Measurements from ENCODE around the gene PTGS1. TPM values are rescaled to one million over a fixed set of nuclear protein-coding genes. Genes with fewer than 3 reads are reported as not detected.

PTGS1 gene
- total and polyA plus RNA-seq, 2 of the 13 experiments (the other 11 are each of a cell fraction or from before 2014, with no cell fraction given), result 0.07 to 0.08 TPM

- no peaks in the 10 kb centered on the region for H3K36me3 ChIP-seq (replicated peaks in 1 of 2; ENCODE audit: control insufficient read depth in 1 of 2, insufficient read depth in 2 of 2, low read length in 2 of 2)
- ChIA-PET POLR2A (no interaction called here), CTCF (ENCODE audit: low intra/inter-chr PET ratio, low total read pairs) (no interaction called here)
- WGBS (ENCODE audit: low lambda C conversion rate), result 53% methylated on average over 5 of the region's 5 CpGs
- no peaks in the 10 kb centered on the region for H4K20me1 ChIP-seq (ENCODE audit: insufficient read depth, low read length)
- H3K9me3 ChIP-seq (ENCODE audit: low read length), result no peaks in the 10 kb centered on the region
- H3K4me2 ChIP-seq (ENCODE audit: low read depth, low read length), result no peak overlapping the region
- in situ Hi-C loops (cut with HindIII; ENCODE audit: extremely low pct_ligation_motif_present, low pct_unique_long_range_greater_than_20kb) (loop anchor here (25.0 kb wide), 1 partner anchor 442 kb away; the partner anchor contains the start of gene OR1K1), intact Hi-C loops (cut with micrococcal nuclease; ENCODE audit: unreplicated experiment) (no loop called here)
- FAIRE-seq (no peak), DNase-seq (ENCODE audit: low spot score) (no peak), ATAC-seq (no peak)
- no peak overlapping the region for H3K27ac ChIP-seq (ENCODE audit: extremely low read length, insufficient read depth, low read length)
- no TSS peak for BruUV-seq (replicated peaks)
- no peaks in the 10 kb centered on the region for H3K79me2 ChIP-seq (ENCODE audit: insufficient read depth, low read length)
- H3K27me3 ChIP-seq (ENCODE audit: control insufficient read depth in 1 of 2, insufficient read depth in 2 of 2, low read length in 2 of 2), result peaks cover 0 to 16% of the 10 kb centered on the region in 2 experiments
- no peak overlapping the region for H2AFZ ChIP-seq (ENCODE audit: low read length)
- H3K9ac ChIP-seq (ENCODE audit: insufficient read depth, low read depth, low read length), result no peak overlapping the region
- peaks cover 11% of the 10 kb centered on the region for H3K4me1 ChIP-seq (ENCODE audit: insufficient read depth, low read length)
- no peak overlapping the region for H3K4me3 ChIP-seq (replicated peaks in 1 of 3; ENCODE audit: insufficient read depth in 1 of 3, low read depth in 2 of 3, low read length in 3 of 3)
- TF ChIP-seq FOXA1 (IDR thresholded peaks at IDR 0.05) (no peak), FOXA1 (CRISPR knock-in tag; IDR thresholded peaks at IDR 0.05) (no peak), HNRNPLL (IDR thresholded peaks at IDR 0.05; ENCODE audit: low read depth, low read length, poor library complexity, severe bottlenecking) (no peak), CHD2 (IDR thresholded peaks at IDR 0.05; ENCODE audit: low read depth, low read length) (no peak), ZNF615 (CRISPR knock-in tag; IDR thresholded peaks at IDR 0.05; ENCODE audit: borderline replicate concordance) (no peak)
These were observed 521 bp upstream of the PTGS1 start for GRCh38 chr9:122370303-122370702.

GRCh38 chr9:122371846-122372245, 1.0 kb downstream of the PTGS1 start:
- H3K4me1 ChIP-seq (ENCODE audit: insufficient read depth, low read length), result peaks cover 22% of the 10 kb centered on the region
- no peaks in the 10 kb centered on the region for H4K20me1 ChIP-seq (ENCODE audit: insufficient read depth, low read length)
- no peak overlapping the region for H3K9ac ChIP-seq (ENCODE audit: insufficient read depth, low read depth, low read length)
- no peak overlapping the region for H3K27ac ChIP-seq (ENCODE audit: extremely low read length, insufficient read depth, low read length)
- TF ChIP-seq HINFP (CRISPR knock-in tag; IDR thresholded peaks at IDR 0.05; ENCODE audit: low read depth) (no peak), RFX1 (IDR thresholded peaks at IDR 0.05) (no peak), PHF20 (CRISPR knock-in tag; IDR thresholded peaks at IDR 0.05) (no peak), NKX3-1 (CRISPR knock-in tag; IDR thresholded peaks at IDR 0.05) (no peak), AGO2 (optimal IDR thresholded peaks at IDR 0.05; ENCODE audit: low read depth, low read length) (no peak), ZBTB8A (CRISPR knock-in tag; IDR thresholded peaks at IDR 0.05; ENCODE audit: borderline replicate concordance, low read depth) (no peak)
- CTCF ChIA-PET (ENCODE audit: low intra/inter-chr PET ratio, low total read pairs), result no interaction called here
- no peaks in the 10 kb centered on the region for H3K36me3 ChIP-seq (replicated peaks in 1 of 2; ENCODE audit: control insufficient read depth in 1 of 2, insufficient read depth in 2 of 2, low read length in 2 of 2)
- H3K4me2 ChIP-seq (ENCODE audit: low read depth, low read length), result no peak overlapping the region
- BruUV-seq (replicated peaks), result no TSS peak
- in situ Hi-C loops (cut with HindIII; ENCODE audit: extremely low pct_ligation_motif_present, low pct_unique_long_range_greater_than_20kb), result loop anchor here (25.0 kb wide), 1 partner anchor 440 kb away; the partner anchor contains the start of gene OR1K1
- no peak overlapping the region for H2AFZ ChIP-seq (ENCODE audit: low read length)
- POLR2A ChIA-PET, result no interaction called here
- DNase-seq (ENCODE audit: low spot score), result no peak
- WGBS (ENCODE audit: low lambda C conversion rate), result 52% methylated on average over 7 of the region's 8 CpGs
- H3K79me2 ChIP-seq (ENCODE audit: insufficient read depth, low read length), result no peaks in the 10 kb centered on the region
- no peak for FAIRE-seq
- no peak overlapping the region for H3K4me3 ChIP-seq (replicated peaks in 1 of 3; ENCODE audit: insufficient read depth in 1 of 3, low read depth in 2 of 3, low read length in 3 of 3)
- intact Hi-C loops (cut with micrococcal nuclease; ENCODE audit: unreplicated experiment), result no loop called here
- H3K27me3 ChIP-seq (ENCODE audit: control insufficient read depth in 1 of 2, insufficient read depth in 2 of 2, low read length in 2 of 2), result peaks cover 0 to 18% of the 10 kb centered on the region in 2 experiments
- no peak for ATAC-seq
- H3K9me3 ChIP-seq (ENCODE audit: low read length), result no peaks in the 10 kb centered on the region

Measured in HepG2 (cell line).